Amniotic epithelial cell (primary cell): ENCODE measurements around the gene MEX3A.
A peak's percentile ranks its signal among the peaks of the same experiment; 100 is the strongest.
"Not testable (repeated sequence)": the region's sequence is repeated elsewhere in the genome, so short reads cannot be mapped to it uniquely, and the experiment has no call there.

Experiments used
- DNase-seq: peaks from one replicate; pipeline ENCODE4 v3.0.0-alpha.2; 2010; ENCODE audit warnings: low read depth

Gene MEX3A

GRCh38 chr1:156078728-156079127 lies 3.5 kb downstream of the MEX3A start:
- DNase-seq, result no peak

- DNase-seq, result no peak
Observed at GRCh38 chr1:156077430-156077760, 4.9 kb downstream of the MEX3A start.

- DNase-seq, result no peak
Observed at GRCh38 chr1:156076609-156077429, 5.4 kb downstream of the MEX3A start.

GRCh38 chr1:156075775-156076204 lies 6.5 kb downstream of the MEX3A start:
- no peak for DNase-seq

DNA sequence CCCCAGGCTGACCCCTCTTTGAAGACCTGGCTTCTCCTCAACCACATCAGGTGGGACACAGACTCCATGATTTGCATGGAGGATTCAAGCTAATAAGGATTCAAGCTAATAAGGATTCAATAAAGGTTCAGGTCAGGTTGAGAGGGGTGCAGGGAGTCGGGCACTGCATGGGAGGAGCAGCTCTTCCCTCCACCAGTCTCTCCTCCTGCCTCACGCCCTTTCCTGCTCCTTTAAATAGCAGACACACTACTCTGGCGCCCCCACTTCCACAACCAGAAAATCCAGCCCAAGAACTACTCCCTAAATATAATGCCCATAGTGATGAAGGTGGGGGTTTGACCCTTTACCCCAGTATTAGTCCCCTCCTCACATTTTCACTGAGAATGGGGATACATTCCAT lies 7.1 kb downstream of the MEX3A start:
- no peak for DNase-seq

DNA sequence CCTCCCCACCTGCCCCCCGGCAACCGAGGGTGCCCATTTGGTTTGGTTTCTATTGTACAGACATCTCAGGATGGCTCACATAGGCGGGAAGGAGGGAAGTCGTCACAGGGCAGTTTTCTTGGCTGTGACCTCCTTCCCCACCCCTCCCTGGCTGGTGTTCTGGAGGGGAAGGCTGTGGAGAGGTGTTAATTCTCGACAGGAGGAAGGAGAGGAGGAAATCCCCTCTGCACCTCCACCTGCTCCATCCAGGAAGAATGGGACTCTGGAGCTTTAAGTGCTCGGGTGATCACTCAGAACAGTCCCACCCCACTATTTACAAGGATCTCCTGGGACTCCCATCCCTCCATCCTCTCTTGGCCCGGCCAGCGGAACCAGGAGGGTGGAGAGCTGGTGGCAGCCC lies 7.6 kb downstream of the MEX3A start:
- no peak for DNase-seq

DNA sequence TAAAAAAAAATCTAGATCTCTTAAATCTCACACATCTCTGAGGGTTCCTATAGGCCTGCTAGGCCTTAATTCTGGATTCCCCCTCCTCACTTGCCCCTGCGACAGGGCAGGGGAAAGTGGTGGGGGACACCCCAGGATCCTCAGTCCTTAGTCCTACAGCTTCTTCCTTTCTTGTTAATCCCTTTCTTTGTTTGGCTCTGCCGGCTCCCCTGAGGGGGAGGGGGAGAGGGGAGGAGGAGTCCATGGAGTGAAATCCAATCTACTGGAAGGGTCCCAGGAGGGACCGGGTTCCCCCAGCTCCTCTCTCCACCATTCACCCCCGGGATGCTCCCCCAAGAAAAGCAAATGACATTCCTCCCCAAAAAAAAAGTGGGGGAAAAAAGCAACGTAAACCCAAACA lies 8.5 kb downstream of the MEX3A start:
- DNase-seq, result no peak

GRCh38 chr1:156073110-156073687 lies 9.1 kb downstream of the MEX3A start:
- DNase-seq, result no peak

- DNase-seq, result no peak
Observed at GRCh38 chr1:156072251-156072650, 10.0 kb downstream of the MEX3A start.

DNA sequence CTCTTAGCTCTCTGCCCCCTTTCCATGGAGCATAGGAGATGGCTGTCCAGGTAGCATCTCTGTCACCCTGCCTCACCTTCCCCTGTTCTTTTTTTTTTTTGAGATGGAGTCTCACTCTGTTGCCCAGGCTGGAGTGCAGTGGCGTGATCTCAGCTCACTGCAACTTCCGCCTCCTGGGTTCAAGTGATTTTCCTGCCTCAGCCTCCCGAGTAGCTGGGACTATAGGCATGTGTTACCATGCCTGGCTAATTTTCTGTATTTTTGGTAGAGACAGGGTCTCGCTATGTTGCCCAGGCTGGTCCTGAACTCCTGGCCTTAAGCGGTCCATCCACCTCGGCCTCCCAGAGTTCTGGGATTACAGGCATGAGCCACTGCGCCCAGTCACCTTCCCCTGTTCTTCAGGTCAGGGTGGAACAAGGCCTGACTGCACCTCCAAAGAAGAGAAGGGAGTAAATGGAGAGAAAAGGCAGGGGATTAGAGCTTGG lies 10.9 kb downstream of the MEX3A start:
- not testable (repeated sequence) for DNase-seq

DNA sequence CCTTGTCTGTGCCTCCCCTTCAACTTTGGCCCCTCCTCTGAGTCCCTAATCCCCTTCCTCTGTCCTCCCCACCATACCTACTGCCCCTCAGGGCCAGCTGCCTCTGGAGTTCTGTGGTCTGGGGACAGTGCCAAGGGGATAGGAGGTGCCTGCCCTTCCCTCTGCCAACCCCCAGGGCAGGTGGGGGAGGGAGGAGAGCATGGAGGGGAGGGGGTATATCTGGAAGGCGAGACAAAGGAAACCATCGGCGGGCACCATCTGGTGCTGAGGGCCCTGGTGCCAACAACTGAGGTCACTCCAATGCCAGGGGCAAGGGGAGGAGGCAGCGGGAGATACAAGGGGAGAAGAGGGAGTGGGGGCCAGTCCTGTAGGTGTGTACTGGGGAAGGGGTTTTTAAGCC lies 11.7 kb downstream of the MEX3A start:
- no peak for DNase-seq

GRCh38 chr1:156069490-156070455 lies 12.5 kb downstream of the MEX3A start:
- DNase-seq, result no peak

GRCh38 chr1:156067262-156067661 lies 15.0 kb downstream of the MEX3A start:
- no peak for DNase-seq

- no peak for DNase-seq
Observed at GRCh38 chr1:156065871-156066270, 16.4 kb downstream of the MEX3A start.

GRCh38 chr1:156065212-156065611 lies 17.1 kb downstream of the MEX3A start:
- DNase-seq, result no peak

DNA sequence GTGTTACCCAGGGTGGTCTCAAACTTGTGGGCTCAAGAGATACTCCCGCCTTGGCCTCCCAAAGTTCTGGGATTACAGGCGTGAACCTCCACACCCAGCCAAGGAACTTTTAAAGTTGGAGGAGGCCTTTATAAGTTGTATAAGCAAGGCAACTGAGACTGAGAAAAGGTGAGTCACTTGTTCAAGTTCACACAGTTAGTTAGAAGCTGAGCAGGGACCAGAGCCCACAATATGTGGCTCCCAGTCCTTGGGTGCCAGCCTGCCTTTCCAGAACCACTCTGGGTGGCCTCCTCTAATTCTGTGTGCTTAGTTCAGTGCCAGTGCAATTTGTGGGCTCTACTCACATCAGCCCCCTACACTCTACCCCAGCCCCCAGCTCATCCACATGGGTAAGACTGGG lies 17.6 kb downstream of the MEX3A start:
- DNase-seq, result no peak

GRCh38 chr1:156063997-156064285 lies 18.3 kb downstream of the MEX3A start:
- DNase-seq, result no peak

GRCh38 chr1:156062189-156062588 lies 20.1 kb downstream of the MEX3A start:
- peak; percentile 33 for DNase-seq

GRCh38 chr1:156060937-156061636 lies 21.2 kb downstream of the MEX3A start, which contains the start of gene RAB25:
TSS of gene RAB25 (plus strand) at chr1:156061160. CDS start at chr1:156061401, 241 bp downstream.
- no peak for DNase-seq

DNA sequence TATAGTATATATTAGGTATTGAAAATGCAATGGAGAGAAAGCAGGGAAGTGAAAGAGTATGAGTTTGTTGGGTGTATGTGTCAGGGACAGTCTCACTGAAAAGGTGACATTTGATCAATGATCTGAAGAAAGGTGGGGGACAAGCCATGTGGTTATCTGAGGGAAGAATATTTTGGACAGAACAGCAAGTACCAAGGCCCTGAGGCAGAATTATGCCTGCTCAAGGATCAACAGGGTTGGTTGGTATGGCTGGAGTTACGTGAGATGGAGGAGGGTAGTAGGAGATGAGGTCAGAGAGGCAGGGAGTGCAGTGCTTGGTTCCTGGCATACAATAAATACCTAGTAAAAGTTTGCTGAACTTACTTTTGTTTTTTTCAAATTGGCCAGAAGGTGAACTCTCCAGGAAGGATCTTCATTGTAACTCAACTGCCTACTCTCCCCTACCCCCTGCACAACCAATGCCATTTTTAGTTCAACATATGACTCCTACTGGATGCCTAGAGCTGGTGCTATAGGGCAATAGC lies 25.9 kb downstream of the MEX3A start:
- DNase-seq, result no peak

- no peak for DNase-seq
Observed at GRCh38 chr1:156055281-156056048, 26.8 kb downstream of the MEX3A start.
